ENCODE results near the gene DIS3L2.

The DIS3L2 gene

GRCh38 chr2:232349946-232350635, 388.6 kb downstream of the DIS3L2 start:
- TF ChIP-seq, protein P1, sequence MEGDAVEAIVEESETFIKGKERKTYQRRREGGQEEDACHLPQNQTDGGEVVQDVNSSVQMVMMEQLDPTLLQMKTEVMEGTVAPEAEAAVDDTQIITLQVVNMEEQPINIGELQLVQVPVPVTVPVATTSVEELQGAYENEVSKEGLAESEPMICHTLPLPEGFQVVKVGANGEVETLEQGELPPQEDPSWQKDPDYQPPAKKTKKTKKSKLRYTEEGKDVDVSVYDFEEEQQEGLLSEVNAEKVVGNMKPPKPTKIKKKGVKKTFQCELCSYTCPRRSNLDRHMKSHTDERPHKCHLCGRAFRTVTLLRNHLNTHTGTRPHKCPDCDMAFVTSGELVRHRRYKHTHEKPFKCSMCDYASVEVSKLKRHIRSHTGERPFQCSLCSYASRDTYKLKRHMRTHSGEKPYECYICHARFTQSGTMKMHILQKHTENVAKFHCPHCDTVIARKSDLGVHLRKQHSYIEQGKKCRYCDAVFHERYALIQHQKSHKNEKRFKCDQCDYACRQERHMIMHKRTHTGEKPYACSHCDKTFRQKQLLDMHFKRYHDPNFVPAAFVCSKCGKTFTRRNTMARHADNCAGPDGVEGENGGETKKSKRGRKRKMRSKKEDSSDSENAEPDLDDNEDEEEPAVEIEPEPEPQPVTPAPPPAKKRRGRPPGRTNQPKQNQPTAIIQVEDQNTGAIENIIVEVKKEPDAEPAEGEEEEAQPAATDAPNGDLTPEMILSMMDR (IDR thresholded peaks at IDR 0.05; ENCODE audit: low read depth, low read length) = no peak

DNA sequence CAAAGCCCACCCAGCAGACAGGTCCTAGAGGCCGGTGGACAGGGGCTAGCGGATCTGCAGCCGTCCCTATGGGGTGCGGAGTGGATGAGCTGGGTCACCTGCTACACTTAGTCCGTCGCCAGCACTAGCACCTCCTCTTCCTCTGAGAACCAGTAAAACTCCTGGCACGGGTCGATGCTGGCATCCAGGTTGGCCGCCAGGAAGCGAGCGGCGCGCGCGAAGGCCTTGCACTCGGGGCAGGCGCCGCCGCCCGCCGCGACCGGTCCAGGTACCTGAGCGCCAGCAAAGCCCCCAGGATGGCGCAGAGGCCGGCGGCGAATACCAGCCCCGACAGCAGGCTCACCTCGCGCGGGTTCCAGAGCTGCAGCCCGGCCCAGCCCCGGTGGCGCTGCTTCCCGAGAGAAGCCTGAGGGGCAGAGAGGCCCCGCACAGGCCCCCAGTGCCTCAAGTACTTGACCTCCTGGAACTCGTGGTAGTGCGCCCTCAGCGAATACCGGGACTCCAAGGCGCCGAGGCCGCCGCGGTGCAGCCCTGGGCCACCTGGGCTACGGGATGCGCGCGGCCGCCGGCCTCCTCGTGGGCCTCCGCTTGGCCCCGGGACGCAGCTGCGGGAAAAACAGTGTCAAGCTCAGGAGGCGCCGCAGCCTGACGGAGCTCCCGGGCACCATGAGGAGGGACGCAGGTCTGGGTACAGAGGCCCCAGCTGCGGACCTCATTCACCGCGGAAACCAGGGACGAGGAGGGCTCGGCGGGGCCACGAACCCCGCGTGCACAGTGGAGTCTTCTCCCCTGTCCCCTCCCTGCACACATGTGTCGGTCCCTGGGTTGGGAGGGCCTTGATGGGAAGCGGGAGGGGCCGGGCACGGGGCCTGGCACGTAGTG, 389.5 kb downstream of the DIS3L2 start:
- H3K4me3 ChIP-seq (ENCODE audit: low read depth, low read length) = no peak overlapping the region
- TF ChIP-seq, protein P1 (IDR thresholded peaks at IDR 0.05; ENCODE audit: low read depth, low read length) = no peak

More at GRCh38 chr2:232349946-232350635, 388.6 kb downstream of the DIS3L2 start:
- H3K4me3 ChIP-seq (ENCODE audit: low read depth, low read length) = no peak overlapping the region

DNA sequence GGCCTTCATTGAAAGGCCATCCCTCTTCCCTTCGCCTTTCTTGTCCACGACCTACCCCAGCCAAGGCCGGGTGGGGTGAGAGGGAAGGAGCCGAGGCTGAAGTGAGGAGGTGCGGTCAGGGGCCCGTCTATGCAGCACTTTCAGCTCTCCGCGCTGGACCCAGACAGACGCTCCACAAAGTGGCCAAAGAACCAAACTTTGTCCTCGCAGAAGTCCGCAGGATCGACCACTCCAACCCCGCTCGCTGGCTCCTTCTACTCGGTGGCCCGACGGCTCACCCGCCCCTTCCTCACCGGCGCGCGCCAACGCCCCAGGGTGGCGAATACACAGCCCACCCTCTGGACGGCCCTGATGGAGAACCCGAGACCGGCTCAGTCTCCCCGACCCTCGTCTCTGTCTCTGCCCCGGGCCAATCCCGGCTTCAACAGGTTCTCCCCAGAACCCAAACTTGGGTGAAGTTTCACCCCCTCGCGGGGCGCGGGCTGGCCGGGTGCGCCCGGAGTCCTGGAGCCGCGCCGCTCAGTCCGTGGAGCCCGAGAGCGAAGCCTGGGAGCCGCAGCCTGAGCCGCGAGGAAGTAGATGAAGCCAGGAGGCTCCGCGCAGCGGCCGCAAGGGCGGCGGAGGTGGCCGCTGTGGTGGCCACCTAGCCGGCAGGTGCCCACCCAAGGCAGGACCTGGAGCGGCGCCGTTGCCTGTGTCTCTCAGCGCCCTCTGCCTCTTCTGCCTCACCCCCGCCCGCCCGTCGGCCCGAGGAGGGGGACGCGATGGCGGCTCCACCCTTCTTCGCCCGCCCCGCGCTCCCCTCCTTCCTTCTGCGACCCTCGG, 390.4 kb downstream of the DIS3L2 start:
- TF ChIP-seq, protein P1 (IDR thresholded peaks at IDR 0.05; ENCODE audit: low read depth, low read length) = no peak

GRCh38 chr2:232352511-232353091, 391.1 kb downstream of the DIS3L2 start:
- H3K4me3 ChIP-seq (ENCODE audit: low read depth, low read length) = no peak overlapping the region
- TF ChIP-seq, protein P1 (IDR thresholded peaks at IDR 0.05; ENCODE audit: low read depth, low read length) = no peak

More for the DNA sequence above, 390.4 kb downstream of the DIS3L2 start:
- no peak overlapping the region for H3K4me3 ChIP-seq (ENCODE audit: low read depth, low read length)

DNA sequence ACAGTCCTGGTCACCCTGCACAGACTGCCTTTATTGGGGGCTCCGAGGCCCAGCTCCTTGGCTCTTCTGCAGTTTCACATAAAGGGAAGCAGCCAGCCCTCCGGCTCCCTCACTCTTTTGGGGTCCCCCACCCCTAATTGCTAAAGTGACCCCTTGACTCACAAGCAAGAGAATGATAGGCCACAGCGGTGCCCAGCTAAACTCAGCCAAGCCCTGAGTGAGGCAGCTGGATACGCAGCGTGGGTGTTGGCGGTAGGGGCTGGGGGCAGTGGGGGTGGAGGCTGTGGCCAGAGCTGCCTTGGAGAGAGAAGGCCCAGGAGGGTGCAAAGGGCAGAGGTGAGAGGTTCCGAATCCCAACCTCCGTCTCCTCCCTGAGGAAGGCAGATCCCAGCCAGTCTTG, 391.6 kb downstream of the DIS3L2 start:
- TF ChIP-seq, protein P1 (IDR thresholded peaks at IDR 0.05; ENCODE audit: low read depth, low read length) = no peak
- no peak overlapping the region for H3K4me3 ChIP-seq (ENCODE audit: low read depth, low read length)

- H3K4me3 ChIP-seq (ENCODE audit: low read depth, low read length) = no peak overlapping the region
- TF ChIP-seq, protein P1 (IDR thresholded peaks at IDR 0.05; ENCODE audit: low read depth, low read length) = no peak
Observed at GRCh38 chr2:232353660-232354059, 392.1 kb downstream of the DIS3L2 start.

Data from WI38 (cell line).